ENCODE measurements around the gene LRBA.

LRBA gene

GRCh38 chr4:150318971-150319370 lies 696.1 kb downstream of the LRBA start:
- no peak for DNase-seq (ENCODE audit: low read depth in 2 of 2)

- DNase-seq (ENCODE audit: low read depth in 2 of 2): no peak
Observed at GRCh38 chr4:150318527-150318926, 696.6 kb downstream of the LRBA start.

GRCh38 chr4:150316332-150317205 lies 698.5 kb downstream of the LRBA start:
- DNase-seq (ENCODE audit: low read depth in 2 of 2): no peak

- no peak for DNase-seq (ENCODE audit: low read depth in 2 of 2)
Observed at GRCh38 chr4:150315691-150316090, 699.4 kb downstream of the LRBA start.

GRCh38 chr4:150315175-150315574 lies 699.9 kb downstream of the LRBA start:
- no peak for DNase-seq (ENCODE audit: low read depth in 2 of 2)

- no peak for DNase-seq (ENCODE audit: low read depth in 2 of 2)
Observed at GRCh38 chr4:150314031-150314430, 701.1 kb downstream of the LRBA start.

DNA sequence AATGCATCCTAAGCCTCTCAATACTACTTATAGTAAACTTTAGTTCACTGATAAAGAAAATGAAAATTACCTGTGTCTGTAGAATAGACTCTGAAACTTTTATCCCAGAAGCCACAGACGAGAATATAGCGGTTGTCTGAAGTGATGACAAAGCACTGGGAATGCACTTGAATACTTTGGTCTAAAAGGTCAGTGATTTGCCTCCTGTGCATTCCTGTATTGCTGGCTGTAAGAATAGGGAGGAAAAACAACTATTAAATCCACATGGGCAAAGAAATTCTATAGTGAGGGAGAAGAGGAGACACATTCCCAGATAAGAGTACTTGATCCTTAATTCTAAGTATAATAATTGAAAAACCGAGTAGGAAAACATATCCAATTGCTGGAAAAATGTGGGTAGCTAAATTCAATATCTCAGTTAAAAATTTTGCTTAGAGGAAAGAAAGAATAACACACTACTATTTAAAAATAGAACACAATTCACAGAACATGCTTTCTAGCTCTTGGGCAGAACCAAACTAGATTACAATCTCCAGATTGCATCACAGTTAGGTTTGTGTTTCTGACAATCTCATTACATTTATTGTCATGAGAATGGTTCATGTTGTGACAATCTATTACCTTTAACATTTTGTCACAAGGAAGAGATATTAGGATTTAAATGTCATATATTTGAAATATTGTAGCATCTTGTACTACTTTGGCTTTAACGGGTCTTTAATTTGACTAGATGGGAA lies 704.8 kb downstream of the LRBA start:
- DNase-seq (ENCODE audit: low read depth in 2 of 2): no peak

DNA sequence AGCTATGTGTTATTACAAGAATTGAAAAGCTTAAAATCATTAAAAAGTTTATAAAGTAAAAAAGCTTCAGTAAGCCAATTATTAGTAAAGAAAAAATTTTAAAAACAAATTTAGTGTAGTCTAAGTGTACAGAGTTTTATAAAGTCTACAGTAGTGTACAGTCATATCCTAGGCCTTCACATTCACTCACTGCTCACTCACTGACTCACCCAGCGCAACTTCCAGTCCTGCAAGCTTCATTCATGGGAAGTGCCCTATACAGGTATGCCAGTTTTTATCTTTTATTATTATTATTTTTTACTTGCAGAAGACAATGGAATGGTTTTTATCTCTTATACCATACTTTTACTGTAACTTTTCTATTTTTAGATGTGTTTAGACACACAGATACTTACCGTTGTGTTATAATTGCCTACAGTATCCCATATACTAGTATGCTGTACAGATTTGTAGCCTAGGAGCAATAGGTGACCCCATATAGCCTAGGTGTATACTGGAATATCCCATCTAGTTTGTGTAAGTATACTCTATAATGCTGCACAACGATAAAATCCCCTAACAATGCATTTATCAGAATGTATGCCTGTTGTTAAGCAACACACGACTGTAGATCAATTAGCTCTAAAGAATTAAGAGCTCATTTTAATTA lies 706.1 kb downstream of the LRBA start:
- no peak for DNase-seq (ENCODE audit: low read depth in 2 of 2)

- DNase-seq (ENCODE audit: low read depth in 2 of 2): no peak
Observed at GRCh38 chr4:150306719-150307118, 708.4 kb downstream of the LRBA start.

GRCh38 chr4:150305995-150306394 lies 709.1 kb downstream of the LRBA start:
- no peak for DNase-seq (ENCODE audit: low read depth in 2 of 2)

GRCh38 chr4:150302553-150302952 lies 712.5 kb downstream of the LRBA start:
- no peak for DNase-seq (ENCODE audit: low read depth in 2 of 2)

DNA sequence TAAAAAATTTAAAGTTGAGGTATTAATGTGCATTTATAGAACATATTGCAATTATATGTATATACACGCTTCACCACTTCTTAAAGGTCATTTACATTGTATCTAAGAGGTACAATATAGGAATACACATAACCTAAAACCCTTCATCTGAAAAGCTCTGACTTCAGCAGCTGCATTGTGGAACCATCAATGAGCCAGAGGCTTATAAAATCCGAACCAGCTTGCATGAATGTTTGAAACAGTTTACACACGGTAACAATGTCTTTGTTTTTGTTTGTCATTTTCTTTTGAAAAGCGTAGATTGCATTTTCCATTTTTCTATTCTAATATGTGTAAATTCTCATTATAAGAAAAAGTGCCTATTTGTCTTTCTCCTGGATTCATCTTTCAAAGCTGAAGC lies 715.3 kb downstream of the LRBA start:
- DNase-seq (ENCODE audit: low read depth in 2 of 2): no peak

DNA sequence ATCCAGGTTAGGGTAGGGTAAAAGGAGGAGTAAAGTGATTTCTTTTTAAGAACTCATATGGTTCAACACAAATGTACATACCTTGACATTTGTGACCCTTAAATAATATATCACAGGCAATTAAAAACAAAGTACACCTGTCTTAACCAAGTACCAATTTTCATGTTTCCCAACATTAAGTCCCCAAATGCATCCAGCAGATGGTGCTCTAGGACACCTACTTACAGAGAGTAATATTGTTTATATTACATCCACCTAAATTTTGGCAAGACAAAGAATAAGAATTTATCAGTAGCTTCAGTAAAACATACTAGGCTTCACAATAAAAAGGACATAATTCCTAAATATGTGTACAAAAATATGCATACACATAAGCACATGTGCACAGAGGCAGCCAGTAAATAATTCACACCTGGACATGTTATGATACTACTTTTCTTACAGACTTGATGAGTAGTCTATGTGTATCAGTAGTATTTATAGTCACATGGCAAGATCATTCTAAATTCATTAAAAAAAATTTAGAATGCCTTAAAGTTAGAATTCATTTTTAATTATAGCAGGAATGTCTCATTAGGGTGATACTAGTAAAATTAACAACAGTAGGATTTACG lies 717.1 kb downstream of the LRBA start:
- DNase-seq (ENCODE audit: low read depth in 2 of 2): peak in 1 of 2 donors; percentile 7

DNA sequence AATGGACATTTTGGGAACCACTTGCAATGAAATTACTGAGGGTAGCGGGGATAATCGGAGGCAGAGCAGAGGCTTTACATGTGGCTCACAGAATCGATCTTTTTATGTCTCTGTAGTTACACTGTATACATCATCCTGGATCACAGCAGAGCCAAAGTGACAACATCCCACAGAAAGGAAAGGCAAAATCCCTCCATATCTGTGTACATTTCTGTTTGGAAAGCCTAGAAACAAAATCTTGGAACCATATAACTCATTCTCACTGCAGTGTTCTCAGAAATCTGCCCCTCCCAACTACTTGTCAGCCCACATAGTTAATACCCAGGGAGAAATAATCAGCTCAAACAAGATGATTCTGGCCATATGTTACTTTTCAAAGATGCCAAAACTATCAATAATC lies 725.2 kb downstream of the LRBA start:
- no peak for DNase-seq (ENCODE audit: low read depth in 2 of 2)

DNA sequence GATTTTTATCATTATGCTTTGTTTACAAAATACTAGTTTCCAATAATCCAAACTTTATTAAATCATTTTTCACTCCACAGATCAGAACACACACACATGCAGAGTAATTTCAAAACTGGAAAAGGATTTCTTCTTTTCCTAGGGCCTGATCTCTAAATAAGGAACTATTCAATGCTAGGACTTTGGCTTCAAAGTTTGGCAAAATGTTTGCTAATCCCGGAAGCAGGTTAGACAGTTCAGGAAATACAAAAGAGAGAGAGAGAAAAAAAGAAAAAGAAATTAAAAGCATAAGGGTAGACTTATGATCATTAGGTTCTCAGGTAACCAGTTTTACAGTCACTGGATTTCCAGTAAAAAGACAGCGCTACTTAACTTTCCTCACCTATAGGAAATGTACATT lies 725.9 kb downstream of the LRBA start:
- DNase-seq (ENCODE audit: low read depth in 2 of 2): no peak

DNA sequence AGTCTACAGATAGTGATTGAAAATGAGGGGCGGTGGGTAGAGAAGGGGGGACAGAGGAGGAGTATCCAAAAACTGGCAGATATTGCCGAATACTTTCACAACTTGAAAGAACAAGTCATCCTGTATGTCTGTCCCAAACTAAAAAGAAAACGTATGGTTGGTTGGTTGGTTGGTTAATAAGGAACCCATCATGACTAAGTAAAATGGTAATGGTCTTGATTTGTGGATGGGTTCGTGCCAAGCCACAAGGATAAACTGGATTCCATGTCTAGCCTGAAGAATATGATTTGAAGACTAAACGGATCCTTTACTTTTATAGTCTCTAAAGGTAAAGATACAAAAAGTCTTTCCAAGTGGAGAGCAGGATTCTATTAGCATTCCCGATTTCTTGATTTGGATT lies 728.4 kb downstream of the LRBA start:
- no peak for DNase-seq (ENCODE audit: low read depth in 2 of 2)

DNA sequence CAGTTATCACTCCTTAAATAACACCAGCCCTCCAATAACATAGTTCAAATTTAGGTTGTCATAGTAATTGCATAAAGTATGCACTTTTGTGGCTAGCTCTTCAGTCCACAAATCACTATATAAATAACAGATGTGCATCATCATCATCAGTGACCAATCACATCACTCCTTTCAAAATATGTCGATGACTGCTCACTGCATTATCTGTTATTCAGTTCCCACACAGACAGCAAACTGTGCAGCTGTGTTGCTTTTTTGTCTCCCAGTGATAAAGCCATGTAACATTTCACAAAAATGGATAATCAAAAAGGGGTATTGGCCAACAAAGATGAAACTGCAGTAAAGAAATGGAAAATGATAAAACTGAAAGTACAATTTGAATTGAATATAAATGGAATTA lies 731.4 kb downstream of the LRBA start:
- no peak for DNase-seq (ENCODE audit: low read depth in 2 of 2)

DNA sequence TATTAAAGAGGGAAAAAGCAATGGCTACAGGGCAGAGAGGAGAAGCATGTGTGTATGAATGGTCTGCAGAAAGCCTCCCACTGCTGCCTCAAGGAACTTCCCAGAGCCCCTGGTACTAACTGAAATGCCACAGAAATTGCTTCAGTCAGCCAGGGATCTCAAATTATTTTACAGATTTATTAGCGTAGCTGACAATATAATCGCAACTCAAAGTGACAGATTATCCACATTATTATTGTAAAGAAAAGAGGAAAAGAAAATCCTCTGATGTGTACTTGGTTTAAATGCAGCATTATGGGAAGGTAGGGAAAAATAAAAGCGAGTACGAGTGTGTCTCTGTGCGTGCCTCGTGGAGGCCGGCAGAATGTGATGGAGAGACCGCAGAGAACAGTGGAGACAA lies 734.1 kb downstream of the LRBA start:
- no peak for DNase-seq (ENCODE audit: low read depth in 2 of 2)

DNA sequence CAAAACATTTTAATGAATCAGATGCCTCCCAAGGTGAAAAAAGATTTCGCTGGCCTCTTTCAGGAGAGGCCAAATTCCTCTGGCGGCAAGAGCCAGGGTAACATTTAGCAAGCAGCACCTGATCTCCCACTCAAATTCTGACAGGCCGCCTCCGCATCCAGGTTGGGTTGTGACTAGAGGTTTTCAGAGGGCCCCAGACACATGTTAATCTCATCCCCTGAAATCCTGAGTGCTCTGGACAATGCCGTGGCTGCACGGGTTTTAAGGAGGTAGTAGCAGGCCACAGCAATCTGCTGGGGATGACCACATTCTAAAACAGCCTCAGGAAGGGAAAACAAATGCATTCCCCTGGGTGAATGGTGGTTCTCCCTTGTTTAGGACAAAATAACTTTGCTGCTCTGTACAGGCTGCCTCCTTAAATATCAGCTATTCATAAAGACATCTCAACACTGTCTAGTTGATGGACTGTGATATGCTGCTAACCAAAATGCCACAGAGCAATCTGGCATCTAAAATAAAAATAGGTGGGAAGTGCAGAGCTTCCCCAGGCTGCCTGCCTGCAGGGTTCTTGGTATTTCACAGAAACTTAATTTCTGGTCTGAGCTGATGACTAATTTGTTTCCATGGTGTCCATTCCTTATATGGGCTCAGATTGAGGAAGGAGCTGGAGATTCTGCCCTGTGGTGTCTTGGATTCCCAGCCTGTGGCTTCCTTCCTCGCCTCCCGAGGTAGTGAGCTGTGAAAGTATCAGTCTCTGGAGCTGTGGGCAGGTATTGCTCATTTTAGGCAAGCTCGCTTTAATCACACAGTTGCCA lies 734.8 kb downstream of the LRBA start:
- no peak for DNase-seq (ENCODE audit: low read depth in 2 of 2)

- no peak for DNase-seq (ENCODE audit: low read depth in 2 of 2)
Observed at GRCh38 chr4:150278206-150278605, 736.9 kb downstream of the LRBA start.

- DNase-seq (ENCODE audit: low read depth in 2 of 2): no peak
Observed at GRCh38 chr4:150268444-150268843, 746.6 kb downstream of the LRBA start.
